GDM1 (cell line): ENCODE results near the gene XCL2.
"Not testable (repeated sequence)": the region's sequence is repeated elsewhere in the genome, so short reads cannot be mapped to it uniquely, and the experiment has no call there.

Experiments used
- DNase-seq: peaks from one replicate; lab custom pipeline; 2025; lab: John Stamatoyannopoulos, UW

Gene XCL2, protein sequence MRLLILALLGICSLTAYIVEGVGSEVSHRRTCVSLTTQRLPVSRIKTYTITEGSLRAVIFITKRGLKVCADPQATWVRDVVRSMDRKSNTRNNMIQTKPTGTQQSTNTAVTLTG

DNA sequence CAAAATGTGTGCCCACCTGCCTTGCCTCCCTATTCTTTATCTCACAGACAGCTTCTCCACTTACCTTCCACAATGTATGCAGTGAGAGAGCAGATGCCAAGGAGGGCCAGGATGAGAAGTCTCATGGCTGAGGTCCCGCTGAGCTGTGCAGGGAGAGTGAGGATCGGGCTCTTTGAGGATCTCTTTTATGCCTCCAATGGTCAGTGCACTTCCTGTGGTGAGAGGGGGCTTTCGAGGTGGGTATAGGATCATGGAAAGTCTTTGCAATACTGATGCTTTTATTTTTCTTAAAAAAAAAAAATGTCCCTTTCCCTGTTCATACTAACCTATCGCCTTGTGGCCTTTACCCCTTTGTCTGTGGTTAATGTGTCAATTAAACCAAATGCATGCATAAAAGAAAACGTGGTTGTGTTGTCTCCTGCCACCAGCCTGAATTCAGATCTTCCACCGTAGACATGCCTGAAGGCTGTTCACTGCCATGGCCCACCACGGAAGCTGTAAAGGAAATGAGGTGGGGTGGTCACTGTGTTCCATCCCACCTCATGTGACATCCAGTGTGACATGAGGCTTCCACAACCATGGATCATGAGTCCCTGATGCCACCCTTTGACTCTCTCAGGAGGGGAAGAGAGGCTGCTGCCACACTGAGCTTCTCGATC lies at the start of gene XCL2:
XCL2 (minus strand) TSS at position 158 of the 659 bp plus-strand sequence; CDS start at position 125, 33 bp downstream.
- not testable (repeated sequence) for DNase-seq

DNA sequence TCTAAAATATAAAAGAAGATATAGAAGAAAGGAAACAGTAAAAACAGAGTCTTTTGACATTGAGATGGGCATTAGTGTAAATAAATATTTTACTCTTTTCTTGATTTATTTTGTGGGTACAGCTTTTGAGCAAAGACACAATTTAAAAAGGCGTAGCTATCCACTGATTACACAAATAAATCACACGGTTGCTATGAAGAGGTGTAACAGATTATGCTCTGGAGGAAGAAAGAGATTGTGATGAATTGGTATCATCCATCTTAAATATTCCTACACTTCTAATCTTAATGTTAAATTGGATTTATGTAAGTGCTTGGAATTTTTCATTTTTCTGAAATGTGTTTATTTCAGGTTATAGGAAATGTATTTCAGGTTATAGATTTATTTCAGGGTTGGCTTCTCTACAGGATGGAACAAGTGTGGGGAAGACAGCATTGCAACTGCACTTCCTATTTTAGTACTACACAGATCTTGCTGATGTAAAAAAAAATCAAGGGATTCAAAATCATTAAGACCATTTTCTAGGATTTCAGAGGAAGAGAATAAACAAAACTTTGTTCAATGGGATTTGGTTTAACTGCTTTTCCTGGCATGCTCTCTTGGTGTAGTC lies 47.9 kb upstream of the XCL2 start:
- no peak for DNase-seq

DNA sequence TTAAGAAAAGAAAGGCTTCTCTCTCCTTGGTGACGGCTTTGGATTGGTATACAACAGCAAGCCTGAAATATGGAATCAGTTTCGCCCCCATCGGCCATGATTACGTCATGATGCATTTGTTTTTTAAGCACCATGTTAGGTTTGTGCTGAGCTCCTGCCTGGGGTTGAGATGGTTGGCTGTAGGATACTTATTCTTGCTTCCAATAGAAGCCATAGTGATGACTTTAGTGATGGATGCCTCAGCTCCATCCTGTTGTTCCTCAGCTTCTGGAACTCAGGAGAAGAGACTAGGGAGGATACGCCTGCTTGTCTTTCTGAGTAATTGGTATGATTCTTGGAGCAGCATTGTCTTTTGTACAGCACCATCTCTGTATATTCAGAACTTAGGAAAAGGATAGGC lies 47.3 kb upstream of the XCL2 start:
- DNase-seq = no peak

DNA sequence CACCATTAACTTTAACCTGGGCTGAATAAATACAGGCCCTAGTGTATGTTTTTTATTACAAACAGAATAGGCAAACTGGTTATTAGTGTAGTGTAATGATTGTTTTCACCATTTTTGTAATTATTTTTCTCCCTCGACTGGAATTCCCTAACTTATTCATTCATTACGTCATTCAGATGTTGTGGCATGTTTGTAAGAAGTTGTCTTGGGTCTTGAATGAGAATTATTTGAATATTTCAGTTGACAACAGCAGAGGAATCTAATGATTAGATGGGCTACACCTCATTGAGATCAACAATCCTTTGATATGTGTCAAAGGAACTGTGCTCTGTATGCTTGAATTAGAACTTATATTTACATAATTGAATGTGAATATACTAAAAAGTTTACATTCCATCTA lies 45.4 kb upstream of the XCL2 start:
- no peak for DNase-seq

DNA sequence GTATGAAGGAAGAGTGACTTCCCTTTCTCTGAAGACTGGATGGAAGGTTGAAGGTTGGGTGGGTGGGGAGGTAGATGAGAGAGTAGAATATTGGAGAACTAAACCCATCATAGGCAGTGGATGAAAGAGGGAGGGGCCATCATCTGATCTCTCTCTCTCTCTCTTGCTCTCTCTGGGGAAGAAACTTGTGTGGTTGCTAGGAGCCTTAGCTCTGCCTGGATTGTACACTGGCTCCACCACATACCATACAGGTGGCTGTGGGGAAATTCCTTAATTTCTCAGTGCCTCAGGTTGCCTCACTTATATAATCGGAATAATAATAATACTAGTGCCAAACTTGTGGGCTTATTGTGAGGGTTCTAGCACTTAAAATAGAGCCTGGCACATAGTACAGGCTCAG lies 42.1 kb upstream of the XCL2 start:
- DNase-seq = no peak

DNA sequence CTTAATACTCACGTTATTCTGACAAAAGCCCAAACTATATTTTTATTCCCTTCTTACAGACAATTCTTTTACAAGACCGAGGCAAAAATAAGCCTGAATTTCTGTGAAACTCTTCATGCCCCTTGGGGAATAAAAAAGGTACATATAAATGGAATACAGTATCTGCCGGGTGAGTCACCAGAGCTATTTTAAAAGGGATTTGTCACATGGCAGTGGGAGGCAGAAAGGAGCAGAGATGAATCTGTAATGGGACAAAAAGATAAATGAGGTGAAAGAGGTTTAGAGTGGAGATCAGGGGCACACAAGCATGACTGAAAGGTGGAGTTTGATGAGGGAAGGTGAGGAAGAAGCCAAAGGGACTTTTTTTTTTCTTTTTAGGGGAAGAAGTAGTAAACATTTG lies 41.4 kb upstream of the XCL2 start:
- DNase-seq = no peak

DNA sequence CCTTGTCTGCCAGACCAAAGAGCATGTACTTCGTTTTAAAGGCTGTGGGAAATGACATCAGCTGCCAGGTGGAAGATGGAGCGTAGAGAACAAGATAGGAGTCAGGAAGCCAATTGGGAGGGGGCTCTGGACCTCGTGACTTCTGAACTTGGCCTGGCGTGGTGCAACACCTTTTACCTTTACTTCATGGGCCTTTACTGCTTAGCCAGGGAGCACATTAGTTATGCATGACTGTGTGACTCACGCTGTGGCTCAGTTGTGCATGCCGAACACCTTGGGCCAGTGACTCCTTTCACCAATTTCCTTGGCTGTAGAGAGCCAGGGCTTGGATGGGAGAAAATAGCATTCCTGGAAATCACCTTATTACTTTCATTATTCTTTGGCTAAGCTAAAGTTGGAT lies 39.8 kb upstream of the XCL2 start:
- DNase-seq = no peak

DNA sequence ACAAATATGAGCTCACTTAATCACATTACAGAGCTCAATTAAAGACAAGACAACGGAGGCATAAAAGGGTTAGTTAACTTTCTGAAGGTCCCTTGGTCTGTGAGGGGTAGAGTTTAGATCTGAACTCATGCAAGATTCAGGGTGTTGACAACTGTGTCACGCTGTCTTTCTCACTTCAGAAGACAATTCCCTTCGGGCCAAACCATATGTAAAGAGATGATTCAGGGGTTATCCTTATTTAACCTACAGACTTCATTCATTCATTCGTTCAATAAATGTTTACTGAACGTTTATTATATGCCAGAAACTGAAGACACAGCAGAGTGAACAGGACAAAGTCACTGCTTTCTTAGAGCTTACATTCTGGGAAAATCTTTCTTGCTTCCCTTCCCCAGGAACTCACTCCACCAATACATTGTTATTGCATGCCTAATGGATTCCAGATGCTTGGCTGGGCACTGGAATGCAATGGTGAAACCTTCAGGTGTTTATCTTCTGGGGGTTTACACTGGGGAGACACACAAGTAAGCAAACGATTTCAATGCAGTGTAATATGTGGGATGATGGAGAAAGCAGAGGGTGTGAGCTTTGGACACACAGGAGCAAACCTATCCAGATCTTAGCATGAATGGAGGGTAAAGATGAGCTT lies 39.0 kb upstream of the XCL2 start:
- DNase-seq = no peak

DNA sequence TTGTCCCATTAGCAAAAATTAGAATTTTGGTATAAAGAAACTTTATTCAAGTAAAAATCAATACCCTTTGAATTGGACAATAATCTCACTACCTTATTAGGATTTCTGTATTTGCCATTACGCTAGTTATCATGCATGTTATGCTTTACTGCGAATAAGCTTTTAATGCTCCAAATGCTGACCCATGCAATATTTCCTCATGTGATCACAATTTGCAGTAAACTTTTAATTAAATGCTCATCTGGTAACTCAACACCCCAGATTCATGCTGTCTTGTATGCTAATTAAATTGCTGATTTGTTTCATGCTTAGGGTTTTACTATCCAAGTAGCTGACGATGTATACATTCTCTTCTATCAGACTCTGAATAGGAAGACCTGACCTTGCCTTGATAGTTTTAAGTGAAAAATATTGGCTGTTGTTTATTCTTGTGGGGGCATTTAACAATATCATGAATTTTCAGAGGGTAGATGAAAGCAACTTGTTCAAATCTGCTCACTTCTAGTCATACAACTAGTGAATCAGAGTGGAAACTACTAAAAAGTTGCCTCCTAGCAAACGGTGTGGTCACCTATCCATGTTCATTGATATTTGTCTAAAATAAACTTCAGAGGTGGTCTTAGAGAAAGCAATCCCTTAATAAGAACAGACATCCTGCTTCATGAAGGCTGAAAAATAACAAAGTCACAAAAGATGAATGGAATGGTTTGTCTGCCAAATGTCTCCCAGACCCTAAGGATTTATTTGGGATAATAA lies 38.2 kb upstream of the XCL2 start:
- DNase-seq = no peak

DNA sequence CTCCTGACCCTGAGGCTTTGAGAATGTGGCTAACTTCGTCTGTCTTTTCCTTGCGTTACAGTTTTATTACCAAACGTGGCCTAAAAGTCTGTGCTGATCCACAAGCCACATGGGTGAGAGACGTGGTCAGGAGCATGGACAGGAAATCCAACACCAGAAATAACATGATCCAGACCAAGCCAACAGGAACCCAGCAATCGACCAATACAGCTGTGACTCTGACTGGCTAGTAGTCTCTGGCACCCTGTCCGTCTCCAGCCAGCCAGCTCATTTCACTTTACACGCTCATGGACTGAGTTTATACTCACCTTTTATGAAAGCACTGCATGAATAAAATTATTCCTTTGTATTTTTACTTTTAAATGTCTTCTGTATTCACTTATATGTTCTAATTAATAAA lies 37.2 kb upstream of the XCL2 start:
- not testable (repeated sequence) for DNase-seq

DNA sequence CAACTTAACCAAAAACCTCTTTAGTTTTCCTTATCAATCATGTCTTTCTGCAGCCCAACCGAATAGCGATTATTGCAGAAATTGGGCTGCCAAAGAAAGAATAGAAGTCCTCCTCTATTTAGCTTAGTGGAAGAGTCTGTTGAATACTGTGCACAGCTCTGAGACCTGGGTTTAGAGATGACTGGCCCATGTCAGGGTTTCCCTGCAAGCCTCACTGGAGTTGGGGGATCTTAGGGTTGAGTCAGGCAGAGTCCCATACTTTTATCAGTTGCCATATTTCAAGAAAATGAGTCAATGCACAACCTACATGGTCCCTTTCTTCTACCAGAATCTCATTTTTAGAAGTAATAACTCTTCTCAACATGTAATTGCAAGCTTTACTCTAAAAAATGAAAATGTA lies 36.5 kb upstream of the XCL2 start:
- DNase-seq = not testable (repeated sequence)

DNA sequence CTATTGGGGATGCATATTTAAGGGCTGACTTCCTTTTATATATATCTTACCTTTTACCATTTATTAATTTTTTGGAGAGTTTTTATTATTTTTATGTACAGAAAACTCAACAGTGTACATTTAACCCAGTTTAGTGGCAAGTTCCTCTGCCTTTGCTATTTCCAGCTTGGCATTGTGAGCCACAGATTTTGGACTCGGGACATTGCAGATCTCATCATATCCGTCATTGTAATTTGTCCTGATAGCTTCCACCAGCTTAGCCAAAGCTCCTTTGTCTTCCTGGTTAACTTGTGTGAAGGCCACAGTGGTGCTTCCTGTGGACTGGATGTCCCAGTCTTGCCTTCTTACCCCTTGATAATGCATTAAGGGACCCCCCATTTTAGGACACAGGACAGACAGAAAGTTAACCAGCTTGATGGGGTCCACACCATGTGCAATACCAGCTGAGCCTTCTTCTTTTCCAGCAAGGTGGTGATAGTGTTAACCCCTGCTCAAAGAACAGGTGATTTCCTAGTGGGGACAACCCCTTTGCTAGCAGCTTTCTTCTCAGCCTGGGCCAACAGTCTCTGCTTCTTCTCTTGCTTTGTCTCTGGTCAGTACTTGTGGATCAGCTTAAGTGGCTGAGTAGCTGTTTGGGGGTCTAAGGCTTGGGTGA lies 34.9 kb upstream of the XCL2 start:
- not testable (repeated sequence) for DNase-seq

DNA sequence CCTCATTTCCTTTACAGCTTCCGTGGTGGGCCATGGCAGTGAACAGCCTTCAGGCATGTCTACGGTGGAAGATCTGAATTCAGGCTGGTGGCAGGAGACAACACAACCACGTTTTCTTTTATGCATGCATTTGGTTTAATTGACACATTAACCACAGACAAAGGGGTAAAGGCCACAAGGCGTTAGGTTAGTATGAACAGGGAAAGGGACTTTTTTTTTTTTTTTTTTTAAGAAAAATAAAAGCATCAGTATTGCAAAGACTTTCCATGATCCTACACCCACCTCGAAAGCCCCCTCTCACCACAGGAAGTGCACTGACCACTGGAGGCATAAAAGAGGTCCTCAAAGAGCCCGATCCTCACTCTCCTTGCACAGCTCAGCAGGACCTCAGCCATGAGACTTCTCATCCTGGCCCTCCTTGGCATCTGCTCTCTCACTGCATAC lies 32.5 kb upstream of the XCL2 start, which contains the start of gene XCL1:
XCL1 (plus strand) TSS at position 361 of the 444 bp plus-strand sequence; CDS start at position 394, 33 bp downstream.
- DNase-seq = not testable (repeated sequence)

DNA sequence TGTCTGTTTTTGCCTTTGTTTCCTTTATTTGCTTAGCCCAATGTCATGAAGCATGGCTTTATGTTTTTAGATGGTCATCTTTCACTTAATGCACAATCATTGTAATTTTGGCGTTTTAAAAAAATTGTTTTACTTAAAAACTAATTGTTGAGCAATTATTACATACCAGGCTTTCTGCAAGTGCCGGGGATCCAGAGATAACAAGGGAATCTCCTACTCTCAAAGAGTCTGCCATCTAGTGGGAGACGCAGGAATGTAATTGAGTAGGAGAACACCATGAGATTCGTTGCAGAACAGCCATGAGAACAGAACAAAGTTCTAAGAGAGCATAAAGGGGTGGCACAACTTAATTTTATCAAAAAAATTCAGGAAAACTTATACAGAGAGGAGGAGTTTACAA lies 30.4 kb upstream of the XCL2 start:
- not testable (repeated sequence) for DNase-seq

DNA sequence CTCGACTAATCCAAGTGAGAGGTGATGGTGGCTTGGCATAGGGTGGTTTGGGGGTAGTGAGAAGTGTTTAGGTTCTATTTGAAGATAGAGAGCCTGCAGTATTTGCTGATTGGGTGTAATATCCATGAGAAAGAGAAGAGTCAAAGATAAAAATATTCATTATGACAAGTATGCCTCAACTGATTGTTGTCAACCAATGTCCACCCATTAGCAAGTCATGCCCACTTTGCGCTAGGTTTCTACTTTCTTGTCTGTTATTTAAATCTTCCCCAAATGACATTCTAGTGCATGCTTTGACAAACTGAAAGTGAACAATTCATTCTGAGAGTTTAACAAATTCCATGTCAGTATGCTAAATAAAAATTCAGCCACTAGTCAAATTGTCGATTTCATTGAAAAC lies 28.8 kb upstream of the XCL2 start:
- DNase-seq = no peak

DNA sequence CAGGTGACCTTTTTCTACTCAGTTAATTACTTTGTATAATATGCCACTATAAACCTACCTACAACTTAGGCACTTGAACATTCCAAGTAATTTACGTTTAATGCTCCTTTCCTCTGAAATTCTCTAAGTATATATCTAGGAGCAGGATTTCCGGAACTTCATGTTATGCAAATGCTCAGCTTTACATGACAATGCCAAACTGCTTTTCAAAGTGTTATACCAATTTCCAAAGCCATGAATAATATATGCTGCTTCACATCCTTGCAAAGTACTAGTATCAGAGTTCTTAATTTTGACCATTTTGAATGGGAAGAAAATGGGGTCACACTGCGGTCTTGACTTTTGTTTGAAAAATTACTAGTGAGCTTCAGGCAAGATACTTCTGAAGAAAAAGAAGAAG lies 26.9 kb upstream of the XCL2 start:
- DNase-seq = no peak

DNA sequence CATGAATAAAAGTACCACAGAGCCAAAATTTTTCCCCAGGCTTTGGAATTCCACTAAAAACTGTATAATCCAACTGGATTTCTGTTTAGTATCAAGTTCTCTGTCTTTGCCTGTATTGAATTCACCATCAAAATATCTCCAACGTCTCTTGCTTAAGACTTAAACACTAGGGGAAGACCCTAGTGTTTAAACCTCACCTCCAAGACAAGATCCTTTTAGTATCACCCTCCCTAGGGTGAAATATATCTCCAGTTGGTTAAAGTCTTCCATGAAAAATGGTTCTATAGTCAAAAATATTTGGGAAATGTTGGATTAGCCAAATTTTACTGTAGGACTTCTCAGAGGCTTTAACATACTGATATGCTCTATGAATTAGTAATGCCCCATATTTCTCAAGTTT lies 24.5 kb upstream of the XCL2 start:
- no peak for DNase-seq

DNA sequence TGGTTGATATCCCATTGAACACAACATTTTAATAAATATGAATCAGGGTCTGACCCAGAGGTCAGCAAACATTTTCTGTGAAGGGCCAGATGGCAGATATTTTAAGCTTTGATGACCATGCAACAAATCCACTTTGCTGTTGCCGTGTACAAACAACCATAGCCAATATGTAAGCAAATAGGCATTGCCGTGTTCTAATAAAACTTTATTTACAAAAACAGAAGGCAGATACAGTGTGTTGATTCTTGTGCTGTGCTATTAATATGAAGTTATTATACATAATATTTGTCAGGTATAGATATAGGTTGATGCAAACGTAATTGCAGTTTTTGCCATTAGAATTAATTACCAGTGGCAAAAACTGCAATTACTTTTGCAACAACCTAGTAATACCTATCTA lies 23.8 kb upstream of the XCL2 start:
- no peak for DNase-seq

DNA sequence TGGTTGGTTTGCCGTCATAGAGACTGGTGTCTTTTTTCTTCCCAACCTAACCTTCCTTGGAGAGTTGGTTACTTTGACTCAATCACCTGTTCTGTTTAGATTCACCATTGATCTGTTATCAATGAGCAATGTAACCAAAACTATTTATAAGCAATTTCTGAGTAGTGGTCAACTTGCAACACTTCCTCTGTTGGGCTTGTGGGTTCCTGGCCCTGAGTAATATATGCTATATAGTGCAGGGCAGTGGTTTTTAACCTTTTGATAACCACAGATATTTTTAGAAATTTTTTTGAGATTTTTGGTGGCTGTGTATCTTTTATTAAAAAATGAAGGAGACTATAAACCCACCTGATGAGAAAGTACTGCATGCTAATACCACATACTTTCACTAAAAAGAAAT lies 23.2 kb upstream of the XCL2 start:
- no peak for DNase-seq

DNA sequence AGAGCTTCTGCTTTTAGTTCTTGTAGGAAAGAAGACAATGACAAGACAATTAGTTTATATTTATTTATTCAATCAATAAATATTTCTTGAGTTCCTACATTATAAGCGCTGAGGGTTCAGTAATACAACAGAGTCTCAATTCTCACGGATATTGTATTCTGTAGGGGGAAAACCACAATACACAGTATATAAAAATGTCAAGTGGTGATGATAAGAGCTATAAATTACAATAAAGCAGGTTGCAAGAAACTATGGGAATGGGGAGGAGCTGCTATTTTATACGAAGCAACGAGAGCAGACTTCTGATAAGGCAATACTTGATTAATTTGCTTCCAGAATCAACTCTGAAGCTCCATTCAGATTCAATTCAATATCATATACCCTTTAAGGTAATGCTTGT lies 22.0 kb upstream of the XCL2 start:
- DNase-seq = no peak

DNA sequence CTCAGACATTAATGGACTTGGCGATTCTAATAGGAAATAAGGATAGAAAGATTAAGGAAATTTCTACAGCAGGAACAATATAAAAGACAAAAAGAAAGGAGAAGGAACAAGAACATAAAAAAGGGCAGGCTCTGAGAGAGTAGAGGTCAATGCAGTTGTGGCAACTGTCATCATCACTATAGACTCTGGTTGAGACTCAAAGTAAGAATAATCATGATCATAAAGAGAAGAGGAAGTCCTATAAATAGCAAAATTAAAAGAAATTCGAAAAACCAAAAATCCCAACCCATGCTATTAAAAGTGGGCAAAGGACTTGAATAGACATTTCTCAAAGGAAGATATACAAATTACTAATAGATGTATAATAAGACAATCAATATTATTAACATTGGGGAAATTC lies 18.2 kb upstream of the XCL2 start:
- no peak for DNase-seq

DNA sequence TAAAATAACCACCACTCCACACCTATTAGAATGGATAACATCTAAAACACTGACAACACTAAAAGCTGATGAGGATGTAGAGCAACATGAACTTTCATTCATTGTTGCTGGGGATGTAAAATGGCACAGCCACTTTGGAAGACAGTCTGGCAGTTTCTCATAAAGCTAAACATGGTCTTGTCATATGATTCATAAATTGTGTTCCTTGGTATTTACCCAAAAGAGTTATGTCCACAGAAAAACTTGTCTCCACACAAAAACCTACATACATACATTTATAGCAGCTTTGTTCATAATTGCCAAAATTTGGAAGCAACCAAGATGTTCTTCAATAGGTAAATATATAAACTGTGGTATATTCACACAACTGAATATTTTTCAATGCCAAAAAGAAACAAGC lies 16.6 kb upstream of the XCL2 start:
- no peak for DNase-seq
